ENCODE results near the gene LY9. TPM values are rescaled to one million over a fixed set of nuclear protein-coding genes. Genes with fewer than 3 reads are reported as not detected.

LY9 gene
- total RNA-seq, 1 donor from 2014 or later = 0.64 TPM

DNA sequence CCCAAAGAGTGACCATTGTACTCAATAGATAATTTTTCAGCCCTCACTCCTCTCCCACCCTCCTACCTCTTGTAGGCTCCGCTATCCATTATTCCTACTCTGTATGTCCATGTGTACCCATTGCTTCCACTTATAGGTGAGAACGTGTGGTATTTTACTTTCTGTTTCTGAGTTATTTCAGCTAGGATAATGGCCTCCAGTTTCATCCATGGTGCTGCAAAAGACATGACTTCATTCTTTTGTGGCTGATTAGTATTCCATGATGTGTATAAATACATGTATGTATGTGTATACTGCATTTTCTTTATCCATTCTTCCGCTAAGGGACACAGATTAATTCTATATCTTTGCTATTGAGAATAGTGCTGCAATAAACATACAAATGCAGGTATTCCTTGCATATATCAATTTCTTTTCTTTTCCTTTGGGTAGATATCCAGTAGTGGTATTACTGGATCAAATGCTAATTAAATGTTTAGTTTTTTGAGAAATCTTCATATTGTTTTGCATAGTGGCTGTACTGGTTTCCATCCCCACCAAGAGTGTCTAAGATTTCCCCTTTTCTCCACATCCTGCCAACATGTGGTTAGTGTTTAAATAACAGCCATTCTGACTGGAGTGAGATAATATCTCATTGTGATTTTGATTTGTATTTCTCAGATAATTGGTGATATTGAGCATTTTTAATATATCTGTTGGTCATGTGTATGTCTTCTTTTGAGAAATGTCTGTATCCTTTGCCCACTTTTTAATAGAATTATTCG is 4.9 kb downstream of the LY9 start:
- DNase-seq (ENCODE audit: low spot score) = no peak

DNA sequence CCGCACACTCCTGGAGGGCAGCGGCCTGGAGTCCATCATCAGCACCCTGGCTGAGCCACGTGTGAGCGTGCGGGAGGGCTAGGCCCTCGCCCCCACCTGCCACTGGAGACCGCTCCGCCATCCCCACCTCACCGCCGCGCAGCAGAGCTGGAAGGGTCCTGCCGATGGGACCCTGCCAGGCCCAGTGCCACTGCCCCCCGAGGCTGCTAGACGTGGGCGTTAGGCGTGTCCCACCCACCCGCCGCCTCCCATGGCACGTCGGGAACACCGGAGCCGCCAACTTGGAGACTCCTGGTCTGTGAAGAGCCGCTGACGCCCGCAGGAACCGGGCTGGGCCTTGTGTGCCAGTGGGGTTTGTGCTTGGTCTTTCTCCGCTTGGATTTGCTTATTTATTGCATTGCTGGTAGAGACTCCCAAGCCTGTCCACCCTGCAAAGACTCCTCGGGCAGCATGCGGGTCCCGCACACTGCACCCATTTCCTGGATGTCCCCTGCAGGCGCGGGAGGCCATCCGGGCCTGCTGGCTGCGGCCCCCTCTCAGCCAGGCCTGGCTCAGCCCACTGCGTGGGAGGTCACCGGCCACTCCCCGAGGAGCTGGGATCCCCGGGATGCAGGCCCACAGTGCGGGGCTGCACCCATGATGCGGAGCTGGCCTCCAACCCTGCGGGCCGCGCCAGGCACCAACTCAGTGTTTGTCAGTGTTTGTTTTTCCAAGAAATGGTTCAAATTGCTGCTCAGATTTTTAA is 6.0 kb downstream of the LY9 start:
- no peak for DNase-seq (ENCODE audit: low spot score)

- no peak for DNase-seq (ENCODE audit: low spot score)
These were observed 10.2 kb downstream of the LY9 start for GRCh38 chr1:160806109-160806665.

GRCh38 chr1:160806784-160807183 is 10.8 kb downstream of the LY9 start:
- DNase-seq (ENCODE audit: low spot score) = no peak

- no peak for DNase-seq (ENCODE audit: low spot score)
These were observed 11.3 kb downstream of the LY9 start for GRCh38 chr1:160807247-160807646.

- no peak for DNase-seq (ENCODE audit: low spot score)
These were observed 11.8 kb downstream of the LY9 start for GRCh38 chr1:160807738-160808137.

DNA sequence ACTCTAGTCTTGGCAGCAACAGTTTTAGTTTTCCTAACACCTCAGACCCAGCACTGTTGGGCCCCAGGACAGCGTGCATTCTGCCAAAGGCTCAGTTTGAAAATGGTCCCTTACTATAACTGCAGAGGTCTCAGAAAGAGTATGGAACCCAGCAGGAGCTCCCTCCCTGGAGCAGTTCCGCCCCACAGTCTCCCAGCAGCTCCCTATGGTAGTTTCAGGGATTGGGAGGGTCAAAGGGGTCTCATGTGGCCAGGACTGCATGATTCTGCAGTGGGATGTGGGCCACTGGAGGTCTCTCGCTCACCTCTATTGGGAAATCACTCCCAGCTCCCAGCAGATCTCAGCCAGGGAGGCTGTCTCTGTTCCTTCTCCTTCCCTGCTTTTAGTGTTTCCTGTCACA is 12.3 kb downstream of the LY9 start:
- no peak for DNase-seq (ENCODE audit: low spot score)

- DNase-seq (ENCODE audit: low spot score) = no peak
These were observed 14.5 kb downstream of the LY9 start for GRCh38 chr1:160810486-160810885.

DNA sequence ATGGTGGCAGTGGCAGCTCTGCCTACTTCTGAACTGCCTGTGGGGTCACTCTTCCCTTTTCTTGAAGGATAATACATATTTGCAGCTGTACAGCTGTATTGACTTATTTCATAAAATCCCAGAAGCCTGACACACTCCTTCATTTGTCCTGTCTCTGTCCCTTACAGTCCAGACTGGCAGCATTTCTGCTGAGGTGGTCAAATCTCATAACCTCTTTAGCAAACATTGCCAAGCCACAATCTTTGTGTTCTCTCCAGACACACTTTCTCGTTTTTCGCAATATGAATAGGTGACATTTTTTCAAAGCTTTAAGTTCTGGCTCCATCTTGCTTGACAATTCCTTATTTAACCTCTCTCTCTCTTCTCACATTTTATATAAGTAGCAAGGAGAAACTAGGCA is 15.2 kb downstream of the LY9 start:
- no peak for DNase-seq (ENCODE audit: low spot score)

DNA sequence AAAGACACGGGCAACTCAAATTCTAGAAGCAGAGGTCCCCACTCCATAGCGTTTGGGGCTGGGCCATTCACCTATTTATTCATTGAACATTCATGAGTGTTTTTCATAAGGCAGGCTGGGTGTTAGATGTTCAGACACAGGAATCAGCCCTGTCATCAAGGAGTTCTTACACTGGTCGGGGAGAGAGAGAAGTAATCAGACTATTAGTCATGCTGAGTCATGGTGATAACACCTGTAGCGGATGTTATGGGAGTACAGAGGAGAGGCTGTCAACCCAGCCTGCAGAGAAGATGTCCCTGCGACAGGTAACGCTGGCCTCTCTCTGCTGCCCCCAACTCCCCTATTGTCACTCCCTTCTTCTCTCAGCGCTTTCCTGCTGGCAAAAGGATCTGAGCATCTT is 17.2 kb downstream of the LY9 start:
- DNase-seq (ENCODE audit: low spot score) = no peak

- DNase-seq (ENCODE audit: low spot score) = no peak
These were observed 18.3 kb downstream of the LY9 start for GRCh38 chr1:160814316-160814715.

DNA sequence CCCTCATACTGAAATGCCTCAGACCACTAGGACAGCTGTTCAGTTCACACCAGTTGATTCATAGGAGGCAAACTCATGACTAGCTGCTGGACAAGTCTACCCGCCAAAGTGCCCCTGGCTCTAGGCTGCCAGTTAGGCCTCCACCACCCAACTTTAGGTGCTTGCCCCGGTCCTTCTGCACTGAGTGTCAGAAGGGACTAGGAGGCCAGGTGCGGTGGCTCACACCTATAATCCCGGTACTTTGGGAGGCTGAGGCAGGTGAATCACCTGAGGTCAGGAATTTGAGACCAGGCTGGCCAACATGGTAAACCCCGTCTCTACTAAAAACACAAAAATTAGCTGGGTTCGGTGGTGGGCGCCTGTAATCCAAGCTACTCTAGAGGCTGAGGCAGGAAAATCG is 18.9 kb downstream of the LY9 start:
- no peak for DNase-seq (ENCODE audit: low spot score)

GRCh38 chr1:160818207-160818937 is 22.4 kb downstream of the LY9 start:
- DNase-seq (ENCODE audit: low spot score) = no peak

DNA sequence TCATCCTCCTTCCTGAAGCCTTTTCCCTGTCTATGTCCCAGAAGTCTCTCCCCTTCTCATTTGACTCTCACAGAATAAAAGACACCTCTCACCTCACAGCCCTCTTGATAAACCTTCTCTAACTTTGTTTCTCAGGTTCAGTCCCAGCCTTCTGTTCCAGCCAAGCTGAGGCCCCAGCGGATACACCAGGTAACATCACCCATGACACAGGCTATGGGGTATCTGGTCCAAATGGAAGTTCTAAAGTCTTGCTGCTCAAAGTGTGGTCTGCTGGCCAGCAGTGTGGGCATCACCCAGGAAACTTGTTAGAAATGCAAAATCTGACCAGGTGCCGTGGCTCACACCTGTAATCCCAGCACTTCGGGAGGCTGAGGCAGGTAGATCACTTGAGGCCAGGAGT is 23.2 kb downstream of the LY9 start:
- DNase-seq (ENCODE audit: low spot score) = no peak

GRCh38 chr1:160821627-160822026 is 25.7 kb downstream of the LY9 start:
- no peak for DNase-seq (ENCODE audit: low spot score)

DNA sequence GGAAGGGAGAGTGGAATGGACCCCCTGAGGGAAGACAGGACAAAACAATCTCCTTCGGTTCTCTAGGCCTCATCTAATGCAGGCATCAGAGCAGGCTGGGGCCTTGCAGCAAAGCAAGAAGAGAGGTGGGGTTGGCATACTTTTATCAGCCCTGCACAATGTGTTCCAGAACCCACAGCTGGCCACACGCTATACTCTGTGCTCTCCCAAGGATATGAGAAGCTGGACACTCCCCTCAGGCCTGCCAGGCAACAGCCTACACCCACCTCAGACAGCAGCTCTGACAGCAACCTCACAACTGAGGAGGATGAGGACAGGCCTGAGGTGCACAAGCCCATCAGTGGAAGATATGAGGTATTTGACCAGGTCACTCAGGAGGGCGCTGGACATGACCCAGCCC is 27.3 kb downstream of the LY9 start:
- no peak for DNase-seq (ENCODE audit: low spot score)

DNA sequence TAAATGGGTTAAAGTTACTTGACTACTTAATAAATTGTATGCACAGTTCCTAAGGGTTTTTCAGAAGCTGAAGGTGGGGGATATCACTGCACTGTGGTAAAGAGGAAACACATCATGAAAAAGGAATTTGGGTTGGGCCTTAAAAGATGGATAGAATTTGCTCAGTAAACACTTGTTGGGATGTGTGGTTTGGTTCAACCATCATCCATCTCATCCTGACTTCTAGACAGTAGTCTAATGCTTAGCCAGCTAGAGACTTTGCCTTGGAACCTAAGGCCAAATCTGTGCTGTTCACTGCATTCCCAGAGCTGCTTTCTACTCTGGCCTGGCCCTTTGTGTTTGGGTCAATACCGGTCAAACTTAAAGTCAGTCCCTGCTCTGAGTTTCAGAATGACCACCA is 30.6 kb downstream of the LY9 start:
- no peak for DNase-seq (ENCODE audit: low spot score)

- no peak for DNase-seq (ENCODE audit: low spot score)
These were observed 31.4 kb downstream of the LY9 start for GRCh38 chr1:160827418-160827817.

GRCh38 chr1:160829766-160830165 is 33.8 kb downstream of the LY9 start:
- DNase-seq (ENCODE audit: low spot score) = no peak

DNA sequence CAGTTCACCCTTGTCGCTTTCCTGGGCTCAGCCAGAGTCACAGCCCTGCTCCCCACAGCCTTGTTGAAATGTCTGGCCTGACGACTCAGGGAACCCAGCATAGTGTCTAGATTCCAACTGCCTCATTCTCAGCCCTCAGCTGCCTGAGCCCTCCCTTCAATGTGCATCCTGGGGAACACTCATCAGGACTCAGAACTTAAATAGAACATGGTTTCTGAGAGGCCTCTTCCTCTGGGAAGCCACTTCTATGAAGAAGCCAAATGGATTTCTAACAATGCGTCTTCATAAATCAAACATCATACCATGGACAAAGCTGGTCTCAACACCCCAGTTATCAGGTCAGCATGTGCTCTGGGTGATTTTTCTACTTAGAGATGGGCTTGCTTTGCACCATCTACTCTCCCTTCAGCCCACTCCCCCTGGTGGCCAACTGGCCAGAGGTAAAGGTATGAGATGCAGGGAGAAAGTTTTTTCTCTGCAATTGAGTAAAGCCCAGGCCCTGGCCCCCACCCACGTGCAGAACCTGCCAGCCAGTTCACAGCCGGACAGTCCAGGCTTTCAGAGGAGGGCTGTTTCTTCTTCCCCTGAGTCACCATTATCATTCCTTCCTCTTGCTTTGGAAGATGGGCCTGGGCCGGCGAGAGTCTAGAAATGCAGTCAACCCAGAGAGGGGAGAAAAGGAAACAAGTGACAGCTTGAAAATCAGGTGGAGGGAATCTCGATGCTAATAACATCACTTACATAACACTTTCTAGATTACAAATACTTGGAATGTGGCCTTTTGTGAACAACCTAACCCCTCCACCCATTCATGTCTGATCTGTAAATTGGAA is 34.6 kb downstream of the LY9 start:
- no peak for DNase-seq (ENCODE audit: low spot score)

DNA sequence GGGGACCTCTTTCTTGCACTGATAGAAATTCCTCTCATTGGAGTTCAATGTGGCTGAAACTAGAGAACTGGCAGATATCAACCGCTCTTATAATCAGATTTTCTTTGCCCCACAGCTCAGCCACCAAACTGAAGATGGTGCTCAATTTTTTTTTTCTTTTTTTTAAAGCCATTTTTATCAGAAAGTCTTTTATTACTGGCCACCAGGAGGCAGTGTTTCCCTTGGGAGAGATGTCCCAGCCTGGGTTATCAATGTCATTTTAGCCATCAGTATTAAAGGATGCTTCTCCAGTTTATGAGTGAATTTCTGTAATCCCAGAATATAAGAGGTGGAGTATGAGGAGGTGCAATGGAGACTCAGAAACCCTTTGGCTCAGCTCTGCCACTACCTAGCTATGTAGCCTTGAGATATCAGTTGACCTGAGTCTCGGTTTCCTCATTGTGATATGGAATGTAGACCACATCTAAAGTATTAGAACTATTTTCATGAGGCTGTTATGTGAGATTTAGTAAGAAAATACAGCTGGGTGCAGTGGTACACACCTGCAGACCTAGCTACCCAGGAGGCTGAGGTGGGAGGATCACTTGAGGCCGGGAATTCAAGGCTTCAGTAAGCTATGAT is 39.1 kb downstream of the LY9 start:
- DNase-seq (ENCODE audit: low spot score) = no peak
